Spleen (tissue), 11 donors: ENCODE data around the gene KRT84. TPM values are rescaled to one million over a fixed set of nuclear protein-coding genes. Genes with fewer than 3 reads are reported as not detected.

Experiments
- DNase-seq: peaks from one replicate; pipeline ENCODE4 v3.0.0-alpha.2; 2020
- H3K27ac ChIP-seq, 8 donors: fragments of 200-600 bp; sonication (generic) in 7 of 8; 1 replicate in 4 of 8; 2 replicates in 4 of 8; pipeline versions ENCODE4 v1.5.0 to v1.8.0; 2016 to 2021; ENCODE audit warnings: inconsistent platforms in 4 of 8, mild to moderate bottlenecking in 4 of 8, moderate library complexity in 1 of 8
- H3K27me3 ChIP-seq, 7 donors: fragments of 200-600 bp; sonication (generic) in 6 of 7; replicated peaks in 1 of 7; 1 replicate in 4 of 7; 2 replicates in 3 of 7; pipeline versions ENCODE4 v1.5.0 to v1.8.0; 2016 to 2021; ENCODE audit warnings: inconsistent platforms in 3 of 7, mild to moderate bottlenecking in 1 of 7
- H3K36me3 ChIP-seq, 6 donors: fragments of 200-600 bp; sonication (generic) in 5 of 6; 1 replicate in 4 of 6; 2 replicates in 2 of 6; pipeline versions ENCODE4 v1.5.0 to v1.8.0; 2016 to 2021; ENCODE audit warnings: inconsistent platforms in 2 of 6
- H3K4me1 ChIP-seq, 6 donors: fragments of 200-600 bp; sonication (generic) in 5 of 6; 1 replicate in 3 of 6; 2 replicates in 3 of 6; pipeline versions ENCODE4 v1.5.0 to v1.8.0; 2016 to 2021; ENCODE audit warnings: inconsistent platforms in 3 of 6
- H3K4me3 ChIP-seq, 8 donors: fragments of 200-600 bp; sonication (generic) in 7 of 8; 1 replicate in 4 of 8; 2 replicates in 4 of 8; pipeline versions ENCODE4 v1.5.0 to v1.8.0; 2016 to 2021; ENCODE audit warnings: inconsistent platforms in 4 of 8, mild to moderate bottlenecking in 4 of 8, moderate library complexity in 2 of 8
- H3K9me3 ChIP-seq, 8 donors: fragments of 200-600 bp; sonication (generic) in 7 of 8; 1 replicate in 4 of 8; 2 replicates in 4 of 8; pipeline versions ENCODE4 v1.5.0 to v1.8.0; 2016 to 2021; ENCODE audit warnings: inconsistent platforms in 4 of 8
- CTCF ChIP-seq, 11 experiments: fragments of 200-600 bp in 7 of 11; fragments of 450-650 bp in 4 of 11; sonication (generic) in 4 of 11; IDR thresholded peaks in 8 of 11; conservative IDR thresholded peaks in 3 of 11; 1 replicate in 7 of 11; 2 replicates in 4 of 11; pipeline versions ENCODE4 v1.4.0 to v1.8.0; 2016 to 2021; ENCODE audit warnings: antibody characterized with exemption in 11 of 11, inconsistent platforms in 4 of 11, mild to moderate bottlenecking in 1 of 11
- POLR2A ChIP-seq, 3 donors: fragments of 450-650 bp; IDR thresholded peaks; one replicate each; pipeline ENCODE4 v1.5.1; 2017; ENCODE audit warnings: antibody characterized with exemption in 3 of 3, mild to moderate bottlenecking in 1 of 3
- POLR2AphosphoS5 ChIP-seq, 3 donors: sonication (generic); formaldehyde crosslinking; IDR thresholded peaks; one replicate each; pipeline ENCODE4 v1.5.1; 2017; ENCODE audit warnings: antibody characterized with exemption in 3 of 3
- WGBS, 5 donors: extraction: QIAGEN DNeasy Blood & Tissue Kit in 3 of 5; methylation state at CpG; one replicate each; pipeline versions ENCODE4 v1.1.5 to v1.1.7; 2013 to 2018; 5-methylcytosine and 5-hydroxymethylcytosine counted together
- intact Hi-C: fragments of 100-400 bp; cut with DNase I; formaldehyde crosslinking; loops from one replicate; pipeline ENCODE4 v1.15.0; 2023; ENCODE audit warnings: low total_unique reads
- polyA plus RNA-seq, 3 donors: library from polyadenylated mRNA; stranded (reverse); fragments of 200-250 nt; gene quantifications; one replicate each; pipeline ENCODE4 v1.2.1, GENCODE V29; 2013
- total RNA-seq, 7 donors: library from RNA; depleted of rRNA in 3 of 7; stranded (reverse); fragments of >200 nt in 3 of 7; fragmentation: NEBNext Ultra II Directional in 4 of 7; extraction: Animal tissue kit (Norgen Biotek cat#: 25700) in 4 of 7; gene quantifications; one replicate each; pipeline versions ENCODE4 v1.1.0 to v1.2.1, GENCODE V29; 2016 to 2021
- donor health status: healthy with polysubstance abuse.
- donor health status: DM: no; HTN: no; CAD: no; lungs with moderate emphysema.
- donor health status: DM: no; HTN: no; CAD: no.
- donor health status: Bipolar disorder and iron deficiency.
- donor health status: healthy.
- donor health status: DM: no; HTN: no; CAD: no.
- donor health status: DM: yes; HTN: yes; CAD: no.

The KRT84 gene
- total and polyA plus RNA-seq, 10 donors = 0.52 TPM; not detected in 9

- Histone ChIP-seq H3K36me3 (no peaks in the 10 kb centered on the region), H3K4me1 (peaks cover 0 to 5% (median 0%) of the 10 kb centered on the region in 6 donors), H3K9me3 (no peaks in the 10 kb centered on the region), H3K4me3 (no peak within 1 kb of the TSS), H3K27ac (no peak within 1 kb of the TSS), H3K27me3 (peaks cover 0 to 24% (median 0%) of the 10 kb centered on the region in 7 donors)
- peak; percentile 71 for DNase-seq
- intact Hi-C loops = no loop called here
- 80 to 90% (median 84%) methylated on average over 36 to 42 of the region's 42 CpGs for WGBS, 5 donors
- no peak for TF ChIP-seq POLR2A (IDR thresholded peaks at IDR 0.05)
- TF ChIP-seq CTCF (IDR thresholded peaks at IDR 0.05 in 8 of 11, conservative IDR thresholded peaks at IDR 0.05 in 3 of 11) = no peak
- TF ChIP-seq POLR2AphosphoS5 (IDR thresholded peaks at IDR 0.05) = no peak
Measured at GRCh38 chr12:52366738-52367485, 18.5 kb downstream of the KRT84 start, which contains the start of gene KRT85. TSS of gene KRT85 (minus strand) at chr12:52367481. CDS start at chr12:52367405, 76 bp downstream.

- no peak overlapping the region for H3K4me3 ChIP-seq
- intact Hi-C loops = no loop called here
- TF ChIP-seq POLR2AphosphoS5 (IDR thresholded peaks at IDR 0.05) = no peak
- TF ChIP-seq POLR2A (IDR thresholded peaks at IDR 0.05) = no peak
- TF ChIP-seq CTCF (IDR thresholded peaks at IDR 0.05 in 8 of 11, conservative IDR thresholded peaks at IDR 0.05 in 3 of 11) = no peak
- H3K4me1 ChIP-seq = peaks cover 0 to under 1% (median 0%) of the 10 kb centered on the region in 6 donors
- peaks cover 0 to 21% (median 0%) of the 10 kb centered on the region in 7 donors for H3K27me3 ChIP-seq
- no peaks in the 10 kb centered on the region for H3K9me3 ChIP-seq
- 79 to 88% (median 82%) methylated on average over 12 to 14 of the region's 14 CpGs for WGBS, 5 donors
- peak; percentile 46 for DNase-seq
- H3K36me3 ChIP-seq = no peaks in the 10 kb centered on the region
- no peak overlapping the region for H3K27ac ChIP-seq
Measured at GRCh38 chr12:52364901-52365489, 20.5 kb downstream of the KRT84 start.

GRCh38 chr12:52364061-52364460 lies 21.4 kb downstream of the KRT84 start:
- Histone ChIP-seq H3K36me3 (no peaks in the 10 kb centered on the region), H3K4me3 (no peak overlapping the region), H3K27ac (no peak overlapping the region), H3K4me1 (peaks cover 0 to 9% (median 3%) of the 10 kb centered on the region in 6 donors), H3K9me3 (no peaks in the 10 kb centered on the region), H3K27me3 (peaks cover 0 to 20% (median 0%) of the 10 kb centered on the region in 7 donors)
- TF ChIP-seq CTCF (IDR thresholded peaks at IDR 0.05 in 8 of 11, conservative IDR thresholded peaks at IDR 0.05 in 3 of 11) = no peak
- intact Hi-C loops = no loop called here
- DNase-seq = no peak
- WGBS, 5 donors = 76 to 90% (median 85%) methylated on average over 7 of the region's 7 CpGs

GRCh38 chr12:52363111-52363679 lies 22.3 kb downstream of the KRT84 start:
- 86 to 96% (median 91%) methylated on average over 12 of the region's 12 CpGs for WGBS, 5 donors
- DNase-seq = peak; percentile 51
- TF ChIP-seq POLR2A (IDR thresholded peaks at IDR 0.05) (no peak), POLR2AphosphoS5 (IDR thresholded peaks at IDR 0.05) (no peak), CTCF (IDR thresholded peaks at IDR 0.05 in 8 of 11, conservative IDR thresholded peaks at IDR 0.05 in 3 of 11) (no peak)

More at GRCh38 chr12:52363111-52363679, 22.3 kb downstream of the KRT84 start:
- Histone ChIP-seq H3K27me3 (peaks cover 0 to 13% (median 0%) of the 10 kb centered on the region in 7 donors), H3K27ac (no peak overlapping the region), H3K9me3 (no peaks in the 10 kb centered on the region), H3K4me3 (no peak overlapping the region), H3K4me1 (peaks cover 5 to 18% (median 12%) of the 10 kb centered on the region in 6 donors), H3K36me3 (no peaks in the 10 kb centered on the region)
- intact Hi-C loops = no loop called here
